H1 (cell line): ENCODE results near the gene CMKLR1. TPM values are rescaled to one million over a fixed set of nuclear protein-coding genes. Genes with fewer than 3 reads are reported as not detected.

Experiments
- CTCF ChIA-PET: fragments of 300-600 bp; sonication (Branson Sonifier 250); formaldehyde crosslinking; loops from one replicate; lab custom pipeline; 2021; ENCODE audit not compliant: partially characterized antibody; lab: Charles Lee
- POLR2A ChIA-PET: fragments of 300-600 bp; sonication (Branson Sonifier 250); formaldehyde crosslinking; loops from one replicate; lab custom pipeline; 2021; ENCODE audit warnings: inconsistent platforms; ENCODE audit not compliant: partially characterized antibody; lab: Charles Lee
- DNase-seq, 2 experiments: peaks; one replicate each; pipeline versions ENCODE4 v3.0.0 to v3.0.0-alpha.2; 2010 to 2022; ENCODE audit warnings: low spot score in 2 of 2, low read depth in 1 of 2, mixed read lengths in 1 of 2
- FAIRE-seq: peaks from 2 replicates; lab custom pipeline; 2011; peaks lifted over from hg19 to GRCh38; lab: Jason Lieb, UNC
- H2AFZ ChIP-seq: 2 replicates; pipeline ENCODE4 v1.8.1; 2012; ENCODE audit warnings: low read length, inconsistent platforms
- H2AK5ac ChIP-seq: 2 replicates; pipeline ENCODE4 v1.6.1; 2013; ENCODE audit warnings: low read depth, low read length
- H2BK120ac ChIP-seq: replicated peaks from 2 replicates; pipeline ENCODE3; 2013; ENCODE audit warnings: low read depth, low read length, inconsistent platforms
- H2BK12ac ChIP-seq: 2 replicates; pipeline ENCODE4 v1.6.1; 2013; ENCODE audit warnings: low read depth, low read length
- H2BK15ac ChIP-seq: 2 replicates; pipeline ENCODE4 v1.6.1; 2013; ENCODE audit warnings: low read length
- H2BK20ac ChIP-seq: 2 replicates; pipeline ENCODE4 v1.6.1; 2013; ENCODE audit warnings: low read length
- H2BK5ac ChIP-seq: 2 replicates; pipeline ENCODE4 v1.6.1; 2013; ENCODE audit warnings: low read depth, low read length
- H3K14ac ChIP-seq: 2 replicates; pipeline ENCODE4 v1.6.1; 2013; ENCODE audit warnings: inconsistent platforms; ENCODE audit not compliant: insufficient read length
- H3K18ac ChIP-seq: 2 replicates; pipeline ENCODE4 v1.6.1; 2013; ENCODE audit warnings: low read length; ENCODE audit errors: extremely low read depth
- H3K23ac ChIP-seq: 2 replicates; pipeline ENCODE4 v1.6.1; 2013; ENCODE audit warnings: inconsistent platforms; ENCODE audit not compliant: insufficient read length
- H3K23me2 ChIP-seq: 2 replicates; pipeline ENCODE4 v1.6.1; 2013; ENCODE audit warnings: low read depth, low read length
- H3K27ac ChIP-seq: 2 replicates; pipeline ENCODE4 v1.6.1; 2011; ENCODE audit warnings: low read depth, low read length, inconsistent platforms
- H3K27me3 ChIP-seq, 4 experiments: replicated peaks in 1 of 4; 1 replicate in 1 of 4; 2 replicates in 3 of 4; pipeline versions ENCODE4 v1.6.1 to v1.8.1; 2011 to 2013; ENCODE audit warnings: low read length in 3 of 4, mild to moderate bottlenecking in 3 of 4, inconsistent platforms in 2 of 4, mixed read lengths in 2 of 4, moderate library complexity in 1 of 4; ENCODE audit not compliant: control insufficient read depth in 3 of 4, insufficient read depth in 3 of 4; ENCODE audit errors: extremely low read depth in 1 of 4
- H3K36me3 ChIP-seq, 4 experiments: 2 replicates each; pipeline versions ENCODE4 v1.6.1 to v1.8.1; 2011 to 2013; ENCODE audit warnings: mild to moderate bottlenecking in 4 of 4, low read length in 3 of 4, moderate library complexity in 2 of 4, control low read depth in 1 of 4, inconsistent platforms in 1 of 4; ENCODE audit not compliant: insufficient read depth in 4 of 4, control insufficient read depth in 2 of 4
- H3K4ac ChIP-seq: replicated peaks from 2 replicates; pipeline ENCODE3; 2013; ENCODE audit warnings: low read length, low read depth, mixed read lengths, inconsistent platforms; ENCODE audit not compliant: insufficient read length
- H3K4me1 ChIP-seq, 4 experiments: replicated peaks in 1 of 4; 1 replicate in 1 of 4; 2 replicates in 3 of 4; pipeline versions ENCODE4 v1.6.1 to v1.8.1; 2011 to 2013; ENCODE audit warnings: low read length in 3 of 4, inconsistent platforms in 2 of 4, mixed read lengths in 1 of 4; ENCODE audit not compliant: insufficient read depth in 4 of 4, control insufficient read depth in 3 of 4
- H3K4me2 ChIP-seq, 2 experiments: 2 replicates each; pipeline versions ENCODE4 v1.6.1 to v1.8.1; 2011 to 2013; ENCODE audit warnings: low read depth in 2 of 2, low read length in 2 of 2, control low read depth in 1 of 2, inconsistent platforms in 1 of 2, mild to moderate bottlenecking in 1 of 2; ENCODE audit not compliant: insufficient read depth in 1 of 2
- H3K4me3 ChIP-seq, 4 experiments: fragments of 200-600, 300-600 bp in 1 of 4; sonication (generic), shearing (Covaris generic), sonication (Bioruptor Twin) in 1 of 4; 2 replicates each; pipeline versions ENCODE4 v1.5.1 to v1.8.1; 2011 to 2016; ENCODE audit warnings: low read length in 4 of 4, low read depth in 3 of 4, control low read depth in 2 of 4, inconsistent platforms in 2 of 4, mild to moderate bottlenecking in 2 of 4, mixed read lengths in 1 of 4, moderate library complexity in 1 of 4; ENCODE audit not compliant: insufficient read depth in 2 of 4; ENCODE audit errors: extremely low read depth in 1 of 4
- H3K56ac ChIP-seq: replicated peaks from 2 replicates; pipeline ENCODE3; 2013; ENCODE audit warnings: low read depth, mild to moderate bottlenecking, mixed read lengths, low read length, inconsistent platforms; ENCODE audit not compliant: insufficient read length
- H3K79me1 ChIP-seq: 2 replicates; pipeline ENCODE4 v1.6.1; 2013; ENCODE audit warnings: low read depth, low read length, control low read depth
- H3K79me2 ChIP-seq, 2 experiments: 2 replicates each; pipeline versions ENCODE4 v1.6.1 to v1.8.1; 2012 to 2013; ENCODE audit warnings: low read length in 2 of 2, mild to moderate bottlenecking in 2 of 2, inconsistent platforms in 1 of 2; ENCODE audit not compliant: insufficient read depth in 2 of 2, control insufficient read depth in 1 of 2
- H3K9ac ChIP-seq, 4 experiments: replicated peaks in 1 of 4; 1 replicate in 1 of 4; 2 replicates in 3 of 4; pipeline versions ENCODE4 v1.6.1 to v1.8.1; 2011 to 2013; ENCODE audit warnings: low read depth in 3 of 4, low read length in 3 of 4, control low read depth in 2 of 4, mild to moderate bottlenecking in 2 of 4, moderate library complexity in 2 of 4, inconsistent platforms in 1 of 4; ENCODE audit errors: extremely low read depth in 1 of 4
- H3K9me3 ChIP-seq, 2 experiments: 2 replicates each; pipeline versions ENCODE4 v1.6.1 to v1.8.1; 2012 to 2013; ENCODE audit warnings: mild to moderate bottlenecking in 2 of 2, moderate library complexity in 2 of 2, control low read depth in 1 of 2, inconsistent platforms in 1 of 2, low read depth in 1 of 2, low read length in 1 of 2, mixed read lengths in 1 of 2; ENCODE audit not compliant: insufficient read depth in 2 of 2
- H4K20me1 ChIP-seq, 2 experiments: replicated peaks in 1 of 2; 2 replicates each; pipeline versions ENCODE3 to v1.8.1; 2011 to 2013; ENCODE audit warnings: inconsistent platforms in 2 of 2, low read length in 2 of 2, mild to moderate bottlenecking in 1 of 2; ENCODE audit not compliant: insufficient read depth in 2 of 2, control insufficient read depth in 1 of 2
- H4K5ac ChIP-seq: 2 replicates; pipeline ENCODE4 v1.6.1; 2013; ENCODE audit warnings: low read length, low read depth, mixed read lengths, inconsistent platforms; ENCODE audit not compliant: insufficient read length
- H4K8ac ChIP-seq: 2 replicates; pipeline ENCODE4 v1.8.0; 2013; ENCODE audit warnings: mild to moderate bottlenecking, moderate library complexity, low read length, inconsistent platforms; ENCODE audit not compliant: insufficient read depth; ENCODE audit errors: extremely low read depth
- H4K91ac ChIP-seq: replicated peaks from 2 replicates; pipeline ENCODE3; 2013; ENCODE audit warnings: low read length, mixed read lengths, inconsistent platforms; ENCODE audit not compliant: insufficient read length
- CTCF ChIP-seq, 3 experiments: IDR thresholded peaks; 1 replicate in 2 of 3; 2 replicates in 1 of 3; pipeline versions ENCODE4 v1.5.1 to v1.6.1; 2011; ENCODE audit warnings: low read length in 3 of 3, mild to moderate bottlenecking in 3 of 3, inconsistent platforms in 2 of 3, low read depth in 1 of 3, moderate library complexity in 1 of 3; ENCODE audit not compliant: insufficient read depth in 1 of 3; ENCODE audit errors: control extremely low read depth in 1 of 3
- EGR1 ChIP-seq: IDR thresholded peaks from 2 replicates; pipeline ENCODE4 v1.6.1; 2011; ENCODE audit warnings: low read depth, low read length, borderline replicate concordance
- JUND ChIP-seq: IDR thresholded peaks from 2 replicates; pipeline ENCODE4 v1.6.1; 2011; ENCODE audit warnings: mild to moderate bottlenecking, improper control_type of control experiment, low read length
- TBP ChIP-seq: IDR thresholded peaks from 2 replicates; pipeline ENCODE4 v1.6.1; 2011; ENCODE audit warnings: low read depth, low read length, improper control_type of control experiment
- TCF12 ChIP-seq: IDR thresholded peaks from 2 replicates; pipeline ENCODE4 v1.6.1; 2011; ENCODE audit warnings: low read depth, mild to moderate bottlenecking, low read length
- WGBS, 2 experiments: shearing (Covaris generic) in 1 of 2; methylation state at CpG; one replicate each; pipeline versions ENCODE4 v1.1.6 to v1.1.7; 2013 to 2015; ENCODE audit warnings: low lambda C conversion rate in 2 of 2, mixed read lengths in 2 of 2, inconsistent platforms in 1 of 2, low coverage in 1 of 2, missing lambda C conversion rate in 1 of 2; ENCODE audit not compliant: insufficient replicate concordance in 2 of 2, insufficient coverage in 1 of 2, insufficient read length in 1 of 2; ENCODE audit errors: extremely low coverage in 1 of 2, missing lambda C conversion rate in 1 of 2; 5-methylcytosine and 5-hydroxymethylcytosine counted together
- polyA plus RNA-seq, 7 experiments: library from polyadenylated mRNA; depleted of rRNA in 3 of 7; stranded (reverse) in 5 of 7; unstranded in 2 of 7; fragments of >200 nt in 5 of 7; fragments of 200-250 nt in 2 of 7; gene quantifications; 1 replicate in 5 of 7; 2 replicates in 1 of 7; 4 replicates in 1 of 7; pipeline versions ENCODE4 v1.2.1 to v1.2.3, GENCODE V29; 2011 to 2013; ENCODE audit warnings: missing spikeins in 2 of 7, mixed read lengths in 2 of 7
- total RNA-seq: library from RNA; stranded (reverse); fragmentation: NEBNext Ultra II Directional; extraction: Animal tissue kit (Norgen Biotek cat#: 25700); gene quantifications from 2 replicates; pipeline ENCODE4 v1.2.1, GENCODE V29; 2021

CMKLR1 gene
- total and polyA plus RNA-seq, 2 of the 8 experiments (the other 6 are each of a cell fraction or from before 2014, with no cell fraction given): 2.1 to 2.8 TPM

GRCh38 chr12:108367436-108367835, 28.3 kb upstream of the CMKLR1 start:
- Histone ChIP-seq H3K18ac (no peak overlapping the region), H2BK5ac (no peak overlapping the region), H3K4ac (no peak overlapping the region), H3K4me3 (no peak overlapping the region), H3K36me3 (no peaks in the 10 kb centered on the region), H3K14ac (no peak overlapping the region), H3K27me3 (no peaks in the 10 kb centered on the region), H2BK15ac (peak overlapping the region; percentile 40; the same call in 1 of the 2 replicates), H3K9me3 (no peaks in the 10 kb centered on the region), H2AFZ (no peak overlapping the region), H4K8ac (peak overlapping the region; percentile 84; the same call in 1 of the 2 replicates), H3K23ac (no peak overlapping the region), H3K23me2 (peaks cover 9% of the 10 kb centered on the region; the same call in 1 of the 2 replicates), H3K56ac (no peak overlapping the region), H3K4me1 (peaks cover 0 to 6% (median 0%) of the 10 kb centered on the region in 4 experiments; a peak in 1 of 7 replicates), H2BK120ac (no peak overlapping the region), H3K79me1 (no peaks in the 10 kb centered on the region; the same call in 1 of the 2 replicates), H2AK5ac (no peak overlapping the region), H4K20me1 (peaks cover 0 to 8% of the 10 kb centered on the region in 2 experiments), H3K4me2 (no peak overlapping the region), H2BK20ac (no peak overlapping the region), H3K27ac (no peak overlapping the region), H3K79me2 (no peaks in the 10 kb centered on the region), H3K9ac (no peak overlapping the region), H2BK12ac (no peak overlapping the region), H4K91ac (no peak overlapping the region), H4K5ac (no peak overlapping the region)
- ChIA-PET POLR2A (no interaction called here), CTCF (interaction anchor here (1.0 to 2.6 kb wide), 6 partner anchors 24 to 304 kb away, joined by 3 to 9 read pairs (median 4); no protein-coding TSS in a partner anchor)
- 98% methylated on average over 7 of the region's 7 CpGs; no CpG with 5 or more reads in 1 of the 2 experiments for WGBS, 2 experiments
- no peak for DNase-seq
- no peak for FAIRE-seq
- TF ChIP-seq TBP (no peak), TCF12 (no peak), CTCF (IDR thresholded peaks at IDR 0.05; ENCODE audit: control extremely low read depth in 1 of 3, insufficient read depth in 1 of 3, low read depth in 1 of 3, low read length in 3 of 3) (no peak), EGR1 (no peak), JUND (no peak)
